GM19025 (cell line): ENCODE measurements around the gene ALDH7A1.
"Not testable (repeated sequence)": the region's sequence is repeated elsewhere in the genome, so short reads cannot be mapped to it uniquely, and the experiment has no call there.

Source experiments
- ATAC-seq: cut with Tn5 transposase; IDR thresholded peaks from one replicate; pipeline ENCODE4 v1.9.1; 2021; ENCODE audit warnings: mild to moderate bottlenecking, low read depth, moderate library complexity; ENCODE audit not compliant: unreplicated experiment

Gene ALDH7A1

DNA sequence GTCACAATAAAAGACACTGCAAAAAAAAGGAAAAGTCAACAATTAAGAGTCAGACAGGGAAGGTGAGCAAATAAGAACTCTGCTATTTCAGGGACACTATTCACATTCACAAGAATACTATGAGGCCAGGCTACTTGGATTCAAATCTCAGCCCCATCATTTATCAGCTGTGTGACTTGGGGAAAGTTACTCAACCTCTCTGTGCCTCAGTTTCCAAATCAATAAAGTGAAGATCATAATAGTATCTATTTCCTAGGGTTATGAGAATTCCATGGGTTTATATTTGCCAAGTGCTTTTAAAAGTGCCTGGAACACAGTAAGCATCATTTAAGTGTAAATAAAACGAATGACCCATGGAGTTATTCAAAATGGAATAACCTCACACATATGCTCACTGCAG lies 56.4 kb downstream of the ALDH7A1 start:
- ATAC-seq: no peak

DNA sequence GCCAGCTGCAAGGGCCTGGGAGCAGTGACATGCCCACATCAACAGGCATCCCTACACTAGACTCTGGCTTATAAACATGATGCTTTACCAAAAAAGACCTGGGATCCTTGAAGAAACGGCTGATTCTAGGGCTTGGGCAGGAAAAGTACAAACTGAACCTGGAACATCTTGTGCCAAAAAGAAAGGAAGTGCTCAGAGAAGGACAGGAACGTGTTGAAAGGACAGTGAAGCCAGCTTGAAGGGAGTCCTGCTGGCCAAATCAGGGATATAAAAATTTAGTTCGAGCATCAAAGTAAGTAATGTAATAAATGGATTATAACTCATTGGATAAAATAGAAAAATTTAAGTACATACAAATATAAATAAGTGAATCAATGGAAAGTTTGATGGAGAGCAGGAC lies 58.1 kb downstream of the ALDH7A1 start:
- ATAC-seq: no peak

DNA sequence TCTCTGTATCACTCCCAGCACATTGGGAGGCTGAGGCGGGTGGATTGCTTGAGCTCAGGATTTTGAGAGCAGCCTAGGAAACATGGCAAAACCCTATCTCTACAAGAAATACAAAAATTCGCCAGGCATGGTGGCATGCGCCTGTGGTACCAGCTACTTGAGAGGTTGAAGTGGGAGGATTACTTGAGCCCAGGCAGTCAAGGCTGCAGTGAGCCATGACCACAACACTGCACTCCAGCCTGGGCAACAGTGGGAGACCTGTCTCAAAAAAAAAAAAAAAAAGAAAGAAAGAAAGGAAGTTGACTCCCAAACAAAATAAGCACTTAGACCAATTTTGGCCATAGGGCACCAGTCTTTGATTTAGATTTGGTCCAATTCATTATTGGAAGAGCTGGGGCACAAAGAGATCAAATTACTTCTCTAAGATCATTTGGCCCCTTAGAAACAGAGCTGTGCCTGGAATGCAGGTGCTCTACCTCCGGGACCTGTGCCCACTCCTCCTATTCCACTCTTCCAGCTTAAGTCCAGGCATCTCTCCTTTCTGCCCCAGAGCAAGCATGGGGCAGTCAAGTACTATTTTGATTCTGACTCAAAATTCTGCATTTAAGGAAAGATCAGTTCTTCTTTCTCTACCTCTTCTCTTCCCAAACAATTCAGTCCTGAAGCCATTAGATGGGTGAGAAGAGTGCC lies 59.0 kb downstream of the ALDH7A1 start:
- ATAC-seq: no peak

DNA sequence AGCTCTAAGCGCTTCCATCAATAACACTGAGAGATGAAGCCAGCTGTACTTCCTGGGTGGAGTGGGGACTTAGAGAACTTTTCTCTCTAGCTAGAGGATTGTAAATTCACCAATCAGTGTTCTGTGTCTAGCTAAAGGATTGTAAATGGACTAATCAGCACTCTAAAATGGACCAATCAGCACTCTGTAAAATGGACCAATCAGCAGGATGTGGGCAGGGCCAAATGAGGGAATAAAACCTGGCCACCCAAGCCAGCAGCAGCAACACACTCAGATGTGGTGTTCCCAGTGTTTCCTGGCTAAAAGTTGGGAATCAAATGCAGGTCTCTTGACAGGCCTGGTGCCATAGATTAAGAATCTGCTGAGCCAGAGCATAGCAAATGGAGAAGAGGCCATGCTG lies 60.5 kb downstream of the ALDH7A1 start:
- no peak for ATAC-seq

DNA sequence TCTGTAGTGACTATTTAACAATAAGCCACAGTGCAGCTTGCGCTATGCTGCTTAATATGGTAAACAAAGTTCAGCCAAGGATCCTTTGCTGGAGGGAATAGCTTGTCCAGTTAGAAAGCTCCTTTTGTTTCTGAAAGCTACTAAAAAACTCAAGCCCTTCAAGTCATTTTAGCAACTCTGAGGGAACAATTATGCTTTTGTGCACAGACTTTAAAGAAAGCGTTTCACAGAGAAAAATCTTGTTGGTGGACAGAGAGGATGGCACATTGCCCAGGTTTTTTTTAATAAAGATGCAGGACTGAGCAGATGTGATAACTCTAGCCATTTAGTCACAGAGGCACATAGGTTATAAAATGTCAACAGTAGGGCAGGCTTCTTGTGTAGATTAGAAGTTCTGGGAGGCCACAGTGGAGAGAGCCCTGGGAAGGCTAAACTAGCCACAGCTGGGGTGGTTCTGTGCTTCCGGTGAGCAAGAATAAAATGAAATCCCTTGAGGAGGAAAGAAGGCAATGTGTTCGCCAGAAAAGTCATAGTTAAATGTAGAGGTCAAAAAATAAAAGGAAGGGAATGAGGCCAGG lies 63.4 kb downstream of the ALDH7A1 start:
- no peak for ATAC-seq

DNA sequence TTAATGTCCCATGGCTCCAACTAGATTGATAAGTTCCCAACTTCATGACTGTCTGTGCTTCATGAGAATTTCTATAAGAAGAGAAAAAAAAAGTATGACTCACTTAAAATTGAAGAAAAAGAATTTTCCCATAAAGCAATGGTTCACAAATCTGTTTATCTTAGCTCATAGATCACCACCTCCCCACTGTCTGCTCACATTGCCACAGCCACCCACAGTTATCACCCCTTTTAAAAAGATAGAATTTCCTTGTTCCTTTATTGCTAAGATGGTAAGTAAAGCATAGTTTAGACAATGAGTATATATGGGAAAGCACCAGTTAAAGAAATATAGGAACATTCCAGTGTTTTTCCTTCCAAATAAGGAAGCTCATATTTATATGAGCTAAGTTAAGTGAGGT lies 67.1 kb downstream of the ALDH7A1 start:
- no peak for ATAC-seq

DNA sequence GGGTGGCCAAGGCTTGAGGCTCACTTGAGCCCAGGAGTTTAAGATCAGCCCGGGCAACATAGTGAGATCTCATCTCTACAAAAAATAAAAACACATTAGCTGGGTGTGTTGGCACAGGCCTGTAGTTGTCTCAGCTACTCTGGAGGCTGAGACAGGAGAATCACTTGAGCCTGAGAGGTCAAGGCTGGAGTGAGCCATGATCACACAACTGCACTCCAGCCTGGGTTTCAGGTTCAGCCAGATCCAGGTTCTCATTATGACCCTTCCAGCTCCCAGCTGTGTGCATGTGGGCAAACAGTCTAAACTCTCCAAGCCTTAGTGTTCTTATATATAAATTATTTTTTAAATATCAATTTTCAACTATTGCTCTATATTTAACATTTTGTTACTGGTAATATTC lies 67.9 kb downstream of the ALDH7A1 start:
- no peak for ATAC-seq

DNA sequence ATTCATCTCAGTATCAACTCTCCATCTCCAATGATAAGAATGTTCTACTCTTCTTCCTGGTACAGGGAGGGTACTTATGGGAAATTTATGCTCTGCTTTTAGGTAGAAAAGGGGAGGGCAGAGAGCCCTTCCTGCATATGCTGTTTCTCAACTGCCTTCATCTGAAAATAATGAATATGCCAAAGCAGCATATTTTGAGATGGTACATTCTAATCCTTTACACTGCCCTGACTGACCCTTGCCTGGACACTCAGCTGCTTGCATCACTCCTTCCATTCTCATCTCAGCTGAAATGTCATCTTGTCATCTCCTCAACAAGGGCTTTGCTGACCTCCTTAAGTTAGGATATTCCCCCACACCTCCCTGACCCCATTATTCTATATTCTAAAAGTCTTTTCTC lies 68.5 kb downstream of the ALDH7A1 start:
- no peak for ATAC-seq

DNA sequence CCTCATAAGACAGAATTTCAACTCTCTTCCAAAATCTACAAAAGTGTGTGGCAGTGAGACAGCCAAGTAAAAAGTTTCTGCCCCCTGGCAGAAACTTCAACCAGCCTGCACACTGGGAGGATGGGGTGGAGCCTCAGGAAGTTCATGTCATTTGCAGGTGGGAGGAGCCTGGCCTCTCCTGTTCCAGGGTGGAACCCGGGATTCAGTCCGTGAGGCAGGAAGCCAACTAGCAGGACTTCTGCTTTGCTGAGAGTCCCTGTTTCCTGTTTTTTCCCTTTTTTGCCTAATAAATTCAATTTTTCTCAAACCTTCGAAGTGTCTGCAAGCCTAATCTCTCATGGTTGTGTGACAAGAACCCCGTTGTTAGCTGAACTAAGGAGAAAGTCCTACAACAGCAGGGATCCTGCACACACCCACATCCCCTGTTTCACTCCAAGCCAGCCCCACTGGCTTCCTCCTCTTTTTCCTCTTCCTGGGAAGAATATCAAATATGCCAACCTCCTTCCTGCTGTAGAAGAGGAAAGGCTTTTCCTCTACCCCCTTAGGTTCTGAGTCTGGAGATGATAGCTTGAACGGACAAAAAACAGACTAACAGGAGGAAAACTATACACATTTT lies 69.3 kb downstream of the ALDH7A1 start:
- ATAC-seq: no peak

DNA sequence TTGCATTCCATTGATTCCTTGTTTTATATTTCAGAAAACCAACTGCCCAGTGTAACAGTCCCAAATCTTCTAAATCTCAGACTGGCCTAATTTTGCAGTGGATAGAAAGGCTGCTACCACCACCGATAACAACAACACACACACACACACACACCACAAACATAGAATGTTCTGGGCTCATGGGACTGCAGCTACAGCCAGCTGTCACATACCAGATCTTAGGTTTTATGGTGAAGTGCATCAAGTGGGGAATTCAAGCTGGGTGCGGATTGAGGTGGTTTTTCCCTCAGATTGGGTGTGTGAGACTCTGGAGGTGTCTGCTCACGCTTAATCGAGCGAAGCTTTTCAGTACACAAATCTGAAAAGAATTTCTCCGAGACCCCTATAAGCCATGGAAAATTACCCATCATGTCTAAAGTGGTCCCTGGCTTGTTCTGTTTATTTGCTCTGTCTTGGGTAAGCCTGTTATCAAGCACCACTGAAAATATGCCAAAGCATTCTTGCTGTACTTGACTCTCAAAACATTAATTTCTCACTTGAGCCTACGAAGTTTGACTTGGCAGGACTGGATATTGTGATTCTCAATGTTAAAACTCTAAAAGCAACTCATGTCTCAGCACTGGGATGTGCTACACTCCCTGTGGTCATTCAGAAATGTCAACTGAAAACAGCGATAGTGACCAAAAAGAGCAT lies 71.1 kb downstream of the ALDH7A1 start:
- no peak for ATAC-seq

DNA sequence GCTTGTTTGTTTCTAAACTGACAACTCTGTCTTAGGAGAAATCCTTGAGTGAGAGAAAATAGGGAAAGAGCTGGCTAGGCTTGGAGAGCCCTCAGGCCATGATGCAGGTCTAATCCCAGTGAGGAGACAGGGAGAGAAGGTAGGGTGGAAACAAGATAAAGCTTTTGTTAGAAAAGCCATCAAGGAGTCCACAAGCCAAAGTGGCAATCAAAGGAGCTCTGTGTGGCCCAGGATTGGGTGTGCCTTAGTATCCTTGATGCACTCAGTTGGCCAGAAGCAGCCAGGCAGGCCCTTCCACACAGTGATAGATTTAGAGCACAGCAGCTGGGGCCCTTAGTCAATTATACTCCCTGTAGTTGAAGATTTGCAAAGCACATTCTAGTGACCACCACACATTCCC lies 73.9 kb downstream of the ALDH7A1 start:
- no peak for ATAC-seq

DNA sequence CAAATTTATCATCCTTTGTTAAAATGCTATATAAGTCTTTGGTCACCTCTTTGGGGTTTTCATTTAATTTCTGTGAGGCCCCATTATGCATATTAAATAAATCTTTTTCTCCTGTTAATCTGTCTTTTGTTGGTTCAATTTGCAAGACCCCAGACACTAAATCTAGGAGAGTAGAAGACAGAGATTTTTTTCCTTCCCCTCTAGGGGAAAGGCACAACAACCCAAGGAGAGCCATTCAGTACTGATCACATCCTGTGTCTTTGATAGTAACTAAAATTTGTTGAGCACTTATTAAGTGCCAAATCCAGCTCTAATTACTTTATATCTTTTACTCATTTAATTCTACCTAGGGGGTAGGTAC lies 74.4 kb downstream of the ALDH7A1 start:
- no peak for ATAC-seq

DNA sequence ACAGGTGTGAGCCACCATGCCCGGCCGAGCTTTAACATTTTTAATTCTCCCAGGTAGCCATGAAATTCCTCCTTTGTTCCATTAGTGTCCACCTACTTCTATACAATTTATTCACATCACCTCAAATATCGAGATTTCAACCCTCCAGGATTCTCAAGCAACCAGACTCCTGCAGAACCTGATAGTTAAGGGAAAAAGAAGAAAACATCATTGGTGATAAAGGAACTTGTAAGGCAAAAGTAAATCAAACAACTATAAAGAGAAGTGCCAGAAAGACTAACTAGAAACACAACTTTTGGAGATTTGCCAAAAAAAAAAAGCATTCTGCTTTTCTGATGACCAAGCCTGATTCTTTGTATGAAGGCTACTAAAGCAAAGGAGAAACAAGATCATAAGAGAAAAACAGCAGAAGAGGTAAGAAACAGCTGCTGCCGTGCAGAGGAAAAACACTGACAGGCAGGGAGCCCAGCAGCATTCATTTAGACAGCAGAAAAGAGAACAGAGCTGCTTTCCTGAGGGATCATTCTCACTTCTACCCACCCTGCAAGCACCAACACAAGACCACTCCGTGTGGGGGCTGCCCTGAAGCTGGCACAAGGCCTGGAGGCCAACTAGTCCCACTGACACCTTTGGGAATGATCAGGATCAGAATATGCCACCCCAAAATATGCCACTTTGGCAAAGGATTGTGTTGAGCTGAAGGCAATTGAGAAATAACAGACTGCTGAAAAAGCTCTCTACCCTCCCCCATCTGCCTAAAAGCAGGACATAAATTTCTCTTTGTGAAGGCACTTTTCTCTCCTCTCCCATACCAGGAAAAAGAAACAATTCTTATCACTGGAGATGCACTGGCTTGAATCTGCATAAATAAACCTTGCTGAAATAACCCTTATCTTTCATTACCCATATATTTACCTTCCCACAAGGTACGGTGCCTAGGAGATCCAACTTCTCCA lies 75.1 kb downstream of the ALDH7A1 start:
- ATAC-seq: no peak

DNA sequence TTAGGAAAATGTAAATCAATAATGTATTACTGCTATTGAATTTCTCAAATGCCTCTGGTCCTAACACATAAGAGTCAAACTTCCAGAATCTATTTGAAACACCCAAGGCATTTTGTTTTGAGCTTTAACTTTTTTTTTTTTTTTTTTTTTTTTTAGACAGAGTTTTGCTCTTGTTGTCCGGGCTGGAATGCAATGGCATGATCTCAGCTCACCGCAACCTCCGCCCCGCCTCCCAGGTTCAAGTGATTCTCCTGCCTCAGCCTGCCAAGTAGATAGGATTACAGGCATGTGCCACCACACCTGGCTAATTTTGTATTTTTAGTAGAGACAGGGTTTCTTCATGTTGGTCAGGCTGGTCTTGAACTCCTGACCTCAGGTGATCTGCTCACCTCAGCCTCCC lies 75.8 kb downstream of the ALDH7A1 start:
- not testable (repeated sequence) for ATAC-seq

DNA sequence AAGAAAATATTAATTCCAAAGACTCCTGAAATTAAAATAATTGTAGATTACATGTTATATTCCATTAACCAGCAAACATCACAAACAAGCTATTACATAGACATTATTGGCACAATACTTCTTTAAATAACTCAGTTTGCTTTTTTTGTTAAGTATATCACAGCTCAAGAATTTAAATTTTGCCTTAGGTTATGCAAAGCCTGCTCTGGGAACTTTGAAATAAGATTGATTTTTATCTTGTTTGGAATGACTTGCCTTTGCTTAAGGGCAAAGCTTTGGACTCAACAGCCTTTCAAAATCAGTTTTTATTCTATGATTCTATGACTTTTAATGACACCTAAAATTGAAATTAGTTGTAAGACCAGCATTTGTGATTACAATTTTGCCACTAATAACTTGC lies 78.2 kb downstream of the ALDH7A1 start:
- ATAC-seq: no peak

DNA sequence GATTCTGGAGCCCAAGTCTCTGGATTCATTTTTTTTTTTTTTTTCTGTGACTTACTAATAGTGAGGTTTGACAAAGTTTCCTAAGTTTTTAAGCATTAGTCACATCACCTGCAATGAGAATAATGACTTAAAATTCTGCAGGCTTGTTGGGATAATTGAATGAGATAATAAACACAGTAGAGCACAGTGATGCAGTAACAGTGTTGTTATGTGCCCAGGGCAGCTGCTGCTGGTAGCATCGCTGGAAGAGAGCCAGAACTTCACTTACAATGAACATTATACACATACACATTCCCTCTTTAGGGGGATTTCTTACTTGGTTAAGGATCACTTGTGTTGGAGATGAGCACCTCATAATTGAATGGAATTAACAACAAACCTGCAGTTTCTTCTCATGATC lies 78.9 kb downstream of the ALDH7A1 start:
- no peak for ATAC-seq

DNA sequence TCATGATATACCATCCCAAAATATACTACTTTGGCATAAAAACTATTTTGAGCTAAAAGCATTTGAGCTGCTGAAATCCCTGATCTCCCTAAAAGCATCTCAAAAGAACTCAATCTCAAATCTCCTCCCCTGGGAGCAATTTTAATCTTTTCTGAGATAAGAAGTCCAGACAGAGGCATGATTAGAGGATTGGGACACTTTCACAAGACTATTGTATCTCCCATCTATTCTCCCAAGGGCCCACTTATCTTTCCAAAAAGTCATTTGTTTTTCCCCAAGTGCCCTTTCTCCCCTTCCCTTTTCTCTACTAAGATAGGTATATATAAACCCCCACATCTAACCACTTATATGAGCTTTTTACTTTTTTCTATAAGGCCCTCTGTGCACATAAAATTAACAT lies 79.7 kb downstream of the ALDH7A1 start:
- ATAC-seq: no peak

DNA sequence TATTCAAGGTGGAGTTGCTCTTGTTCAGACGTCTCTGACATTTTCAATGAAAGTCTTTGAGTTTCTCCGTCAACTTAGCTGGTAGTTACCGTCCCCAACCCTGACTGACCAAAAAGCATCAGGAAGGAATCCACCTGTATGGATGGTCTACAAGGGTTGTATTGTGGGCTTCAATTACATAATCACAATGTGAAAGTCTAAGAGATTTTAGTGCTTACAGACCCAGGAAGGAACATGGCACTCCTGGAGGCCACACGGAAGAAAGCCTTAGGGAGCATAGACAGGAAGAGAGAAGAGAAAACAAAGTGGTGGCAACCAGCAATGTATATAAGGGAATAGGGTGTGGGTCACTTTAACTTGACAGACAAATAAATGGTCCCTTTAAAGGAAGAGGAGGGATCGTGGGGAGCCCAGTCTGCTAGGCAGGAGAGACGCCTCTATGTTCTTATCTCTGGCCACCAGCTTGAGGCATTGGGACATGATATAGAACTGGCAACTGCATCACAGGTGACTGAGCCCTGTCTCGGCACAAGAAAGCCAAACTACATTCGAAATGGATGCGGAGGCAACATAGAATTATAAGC lies 80.4 kb downstream of the ALDH7A1 start:
- ATAC-seq: no peak

DNA sequence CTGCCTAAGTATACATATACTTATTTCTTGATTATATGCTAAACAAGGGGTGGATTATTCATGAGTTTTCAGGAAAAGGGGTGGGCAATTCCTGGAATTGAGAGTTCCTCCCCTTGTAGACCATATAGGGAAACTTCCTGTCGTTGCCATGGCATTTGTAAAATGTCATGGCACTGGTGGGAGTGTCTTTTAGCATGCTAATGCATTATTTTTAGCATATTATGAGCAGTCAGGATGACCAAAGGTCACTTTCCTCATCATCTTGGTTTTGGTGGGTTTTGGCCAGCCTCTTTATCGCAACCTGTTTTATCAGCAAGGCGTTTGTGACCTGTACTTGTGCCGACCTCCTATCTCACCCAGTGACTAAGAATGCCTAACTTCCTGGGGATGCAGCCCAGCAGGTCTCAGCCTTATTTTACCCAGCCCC lies 80.9 kb downstream of the ALDH7A1 start:
- no peak for ATAC-seq

DNA sequence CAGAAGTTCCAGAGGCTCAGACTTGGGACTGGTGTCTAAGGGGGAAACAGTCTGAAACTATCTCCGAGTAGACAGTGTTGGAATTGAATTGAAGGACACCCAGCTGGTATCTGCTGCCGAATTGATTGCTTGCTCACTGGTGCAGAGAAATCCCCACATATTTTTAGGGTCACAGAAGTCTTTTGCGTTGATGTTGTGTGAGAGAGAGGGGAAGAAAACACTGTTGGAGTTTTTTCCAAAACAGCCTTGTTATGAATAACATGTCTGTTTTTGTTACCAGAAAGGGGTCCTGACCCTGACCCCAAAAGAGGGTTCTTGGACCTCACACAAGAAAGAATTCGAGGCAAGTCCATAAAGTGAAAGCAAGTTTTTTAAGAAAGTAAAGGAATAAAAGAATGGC lies 81.3 kb downstream of the ALDH7A1 start:
- ATAC-seq: no peak
